Panc1 (cell line): ENCODE results near the gene NUDT3. TPM values are rescaled to one million over a fixed set of nuclear protein-coding genes. Genes with fewer than 3 reads are reported as not detected.

ENCODE experiments used
- ATAC-seq: fragments of 200-7000 bp; cut with Tn5 transposase; 2 replicates; pipeline ENCODE4 v1.9.1; 2020; ENCODE audit warnings: mild to moderate bottlenecking, moderate library complexity
- BruUV-seq: library from RNA; stranded (reverse); fragments of 400-500 nt; replicated peaks from 2 replicates; lab custom pipeline; 2021; lab: Mats Ljungman, UMichigan
- CTCF ChIA-PET: fragments of 300-600 bp; sonication (Branson Sonifier 250); formaldehyde crosslinking; loops from one replicate; lab custom pipeline; 2022; ENCODE audit warnings: antibody characterized with exemption; lab: Charles Lee
- POLR2A ChIA-PET: fragments of 300-600 bp; sonication (Branson Sonifier 250); formaldehyde crosslinking; loops from one replicate; lab custom pipeline; 2022; ENCODE audit warnings: antibody characterized with exemption; lab: Charles Lee
- DNase-seq: peaks from one replicate; pipeline ENCODE4 v3.0.0-alpha.2; 2010; ENCODE audit warnings: low read depth, low spot score
- H3K27ac ChIP-seq: 2 replicates; pipeline ENCODE4 v1.5.1; 2011; ENCODE audit warnings: mild to moderate bottlenecking, low read length, inconsistent platforms
- H3K27me3 ChIP-seq: fragments of 200-500 bp; sonication (Bioruptor generic); 2 replicates; pipeline ENCODE4 v1.6.0; 2014; ENCODE audit warnings: low read length, inconsistent platforms; ENCODE audit not compliant: control insufficient read depth, insufficient read depth
- H3K36me3 ChIP-seq: fragments of 200-500 bp; sonication (Bioruptor generic); 2 replicates; pipeline ENCODE4 v1.5.1; 2014; ENCODE audit warnings: inconsistent platforms, mild to moderate bottlenecking, low read length, moderate library complexity; ENCODE audit not compliant: control insufficient read depth, insufficient read depth
- H3K4me1 ChIP-seq: 2 replicates; pipeline ENCODE4 v1.5.1; 2011; ENCODE audit warnings: inconsistent platforms, mild to moderate bottlenecking, low read length, moderate library complexity; ENCODE audit not compliant: control insufficient read depth, insufficient read depth
- H3K4me3 ChIP-seq, 2 experiments: 2 replicates each; pipeline ENCODE4 v1.5.1; 2011 to 2012; ENCODE audit warnings: low read depth in 2 of 2, low read length in 2 of 2, mild to moderate bottlenecking in 2 of 2, inconsistent platforms in 1 of 2, moderate library complexity in 1 of 2
- H3K9me3 ChIP-seq: fragments of 200-500 bp; sonication (Bioruptor generic); 2 replicates; pipeline ENCODE4 v1.5.1; 2014; ENCODE audit warnings: low read depth, mild to moderate bottlenecking, inconsistent platforms, low read length, moderate library complexity; ENCODE audit not compliant: control insufficient read depth, insufficient read depth
- CTCF ChIP-seq: fragments of 450-650 bp; IDR thresholded peaks from 2 replicates; pipeline ENCODE4 v1.5.1; 2017; ENCODE audit warnings: mild to moderate bottlenecking
- POLR2AphosphoS5 ChIP-seq: IDR thresholded peaks from 2 replicates; pipeline ENCODE4 v1.6.1; 2012; ENCODE audit warnings: mild to moderate bottlenecking, low read depth, low read length, moderate library complexity
- REST ChIP-seq, 2 experiments: IDR thresholded peaks; 2 replicates each; pipeline ENCODE4 v1.6.1; 2011 to 2012; ENCODE audit warnings: low read depth in 2 of 2, control low read depth in 1 of 2, low read length in 1 of 2, mild to moderate bottlenecking in 1 of 2, moderate library complexity in 1 of 2; ENCODE audit not compliant: insufficient read depth in 1 of 2
- SIN3A ChIP-seq: IDR thresholded peaks from 2 replicates; pipeline ENCODE4 v1.6.1; 2012; ENCODE audit warnings: low read depth, mild to moderate bottlenecking, low read length, moderate library complexity, borderline replicate concordance; ENCODE audit not compliant: insufficient read depth
- TCF7L2 ChIP-seq: IDR thresholded peaks from 2 replicates; pipeline ENCODE4 v1.6.1; 2011; ENCODE audit warnings: mild to moderate bottlenecking, low read depth, low read length, inconsistent platforms
- in situ Hi-C: cut with HindIII; loops from 2 replicates; pipeline ENCODE4 v1.10.0; 2016; ENCODE audit warnings: low sequenced_read_pairs, low pct_unique_long_range_greater_than_20kb
- intact Hi-C: fragments of 100-400 bp; cut with micrococcal nuclease; formaldehyde crosslinking; loops from one replicate; pipeline ENCODE4 v1.10.0; 2022; ENCODE audit not compliant: unreplicated experiment
- total RNA-seq: library from RNA; stranded (reverse); gene quantifications from one replicate; pipeline ENCODE4 v1.2.1, GENCODE V29; 2021; ENCODE audit not compliant: unreplicated experiment

NUDT3 gene
- total RNA-seq, 1 experiment from 2014 or later: 25.9 TPM

GRCh38 chr6:34322732-34323131, 69.7 kb downstream of the NUDT3 start:
- intact Hi-C loops (no loop called here), in situ Hi-C loops (no loop called here)
- H3K4me3 ChIP-seq: no peak overlapping the region
- no peaks in the 10 kb centered on the region for H3K4me1 ChIP-seq
- ChIA-PET CTCF (no interaction called here), POLR2A (no interaction called here)
- no peaks in the 10 kb centered on the region for H3K9me3 ChIP-seq
- H3K27me3 ChIP-seq: no peaks in the 10 kb centered on the region
- no TSS peak for BruUV-seq
- no peaks in the 10 kb centered on the region for H3K36me3 ChIP-seq
- TF ChIP-seq TCF7L2 (no peak), SIN3A (no peak), REST (IDR thresholded peaks at IDR 0.05; ENCODE audit: insufficient read depth in 1 of 2, low read depth in 2 of 2, low read length in 1 of 2) (no peak), CTCF (no peak), POLR2AphosphoS5 (no peak)
- no peak for ATAC-seq
- no peak overlapping the region for H3K27ac ChIP-seq
- no peak for DNase-seq

- intact Hi-C loops: no loop called here
- Histone ChIP-seq H3K4me1 (no peaks in the 10 kb centered on the region), H3K27ac (no peak overlapping the region), H3K36me3 (no peaks in the 10 kb centered on the region), H3K9me3 (no peaks in the 10 kb centered on the region), H3K4me3 (no peak overlapping the region), H3K27me3 (no peaks in the 10 kb centered on the region)
- CTCF ChIA-PET: no interaction called here
- ATAC-seq (no peak), DNase-seq (no peak)
- POLR2A ChIA-PET: no interaction called here
- BruUV-seq: no TSS peak
- in situ Hi-C loops: no loop called here
- TF ChIP-seq TCF7L2 (no peak), REST (IDR thresholded peaks at IDR 0.05; ENCODE audit: insufficient read depth in 1 of 2, low read depth in 2 of 2, low read length in 1 of 2) (no peak), SIN3A (no peak), CTCF (no peak), POLR2AphosphoS5 (no peak)
Measured at GRCh38 chr6:34321821-34322220, 70.6 kb downstream of the NUDT3 start.
